GM19452 (cell line): ENCODE data around the gene EHD1.

Experiments used
- ATAC-seq: cut with Tn5 transposase; IDR thresholded peaks from one replicate; pipeline ENCODE4 v1.9.1; 2021; ENCODE audit not compliant: unreplicated experiment

Gene EHD1

DNA sequence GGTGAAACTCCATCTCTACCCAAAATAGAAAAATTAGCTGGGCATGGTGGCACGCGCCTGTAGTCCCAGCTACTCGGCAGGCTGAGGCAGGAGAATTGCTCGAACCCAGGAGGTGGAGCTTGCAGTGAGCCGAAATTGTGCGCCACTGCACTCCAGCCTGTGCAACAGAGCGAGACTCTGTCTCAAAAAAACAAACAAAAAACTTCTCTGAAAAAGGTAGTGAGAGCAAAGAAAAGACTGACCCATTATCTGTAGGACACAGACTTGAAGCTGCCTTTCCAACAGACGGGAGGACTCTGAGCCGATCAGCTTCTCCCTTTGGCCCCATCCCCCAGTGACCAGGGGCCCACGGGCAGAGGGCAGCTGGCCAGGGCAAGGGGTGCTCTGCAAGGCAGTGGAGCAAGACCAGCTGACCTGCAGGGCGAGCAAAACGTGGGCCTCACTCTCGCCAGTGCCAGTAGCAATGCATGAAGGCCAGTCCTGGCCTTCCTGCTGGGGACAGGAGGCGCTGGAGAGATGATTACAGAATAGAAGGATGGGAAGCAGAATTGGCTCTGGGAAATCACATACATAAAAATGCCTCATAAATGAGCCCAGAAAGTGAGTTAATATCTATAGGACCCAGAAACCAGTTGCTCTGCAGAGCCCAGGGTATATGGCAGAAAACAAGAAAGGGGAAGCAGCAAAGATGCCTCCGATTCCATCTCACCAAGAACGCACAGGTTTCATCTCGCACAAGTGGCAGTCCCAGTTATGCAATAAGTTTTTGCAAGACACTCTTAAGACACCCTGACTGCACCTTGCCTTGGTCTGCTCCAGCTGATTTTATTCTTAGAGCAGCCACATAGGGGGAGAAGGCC is 2.8 kb downstream of the EHD1 start:
- no peak for ATAC-seq

DNA sequence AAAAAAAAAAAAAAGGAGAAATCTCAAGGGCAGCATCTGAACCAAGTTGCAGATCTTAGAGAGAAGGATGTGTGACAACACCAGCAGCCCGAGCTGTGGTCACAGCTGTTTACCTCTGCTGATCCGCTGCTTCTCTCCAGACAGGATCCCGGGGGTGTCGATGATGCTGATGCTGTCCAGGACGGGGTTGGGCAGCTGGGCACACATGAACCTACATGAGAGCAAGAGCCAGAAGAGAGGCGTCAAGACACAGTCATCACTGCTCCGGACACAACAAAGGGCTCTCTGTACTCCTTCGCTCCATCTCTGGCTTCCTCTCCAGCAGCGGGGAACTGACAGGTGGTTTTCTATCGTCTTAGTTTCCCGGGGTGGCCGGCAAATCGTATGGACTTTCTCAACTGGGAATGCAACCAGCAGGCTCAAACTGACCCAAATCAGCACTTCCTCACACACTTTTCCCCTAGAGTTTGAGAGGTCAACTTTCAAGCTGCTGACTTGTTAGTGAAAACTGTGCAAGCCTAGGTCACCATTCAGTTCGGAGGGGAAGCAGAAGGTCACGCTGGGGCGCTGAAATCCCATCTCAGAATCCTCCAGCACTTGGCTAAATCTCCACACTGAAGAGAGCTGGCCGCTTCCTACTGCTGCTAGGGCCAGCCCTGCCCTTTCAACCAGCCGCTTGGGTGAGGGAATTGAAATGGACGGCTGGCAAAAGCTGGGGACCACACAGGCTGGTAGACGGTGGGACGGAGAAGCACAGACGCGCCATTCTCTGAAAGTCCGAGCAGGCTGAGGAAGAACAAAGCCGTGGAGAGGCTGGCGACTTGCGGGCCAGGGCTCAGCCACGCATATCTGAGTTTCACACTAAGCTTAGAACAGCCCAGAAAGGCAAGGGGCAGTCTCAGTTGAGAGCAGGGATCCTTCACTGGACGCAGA is 3.8 kb downstream of the EHD1 start:
- no peak for ATAC-seq

DNA sequence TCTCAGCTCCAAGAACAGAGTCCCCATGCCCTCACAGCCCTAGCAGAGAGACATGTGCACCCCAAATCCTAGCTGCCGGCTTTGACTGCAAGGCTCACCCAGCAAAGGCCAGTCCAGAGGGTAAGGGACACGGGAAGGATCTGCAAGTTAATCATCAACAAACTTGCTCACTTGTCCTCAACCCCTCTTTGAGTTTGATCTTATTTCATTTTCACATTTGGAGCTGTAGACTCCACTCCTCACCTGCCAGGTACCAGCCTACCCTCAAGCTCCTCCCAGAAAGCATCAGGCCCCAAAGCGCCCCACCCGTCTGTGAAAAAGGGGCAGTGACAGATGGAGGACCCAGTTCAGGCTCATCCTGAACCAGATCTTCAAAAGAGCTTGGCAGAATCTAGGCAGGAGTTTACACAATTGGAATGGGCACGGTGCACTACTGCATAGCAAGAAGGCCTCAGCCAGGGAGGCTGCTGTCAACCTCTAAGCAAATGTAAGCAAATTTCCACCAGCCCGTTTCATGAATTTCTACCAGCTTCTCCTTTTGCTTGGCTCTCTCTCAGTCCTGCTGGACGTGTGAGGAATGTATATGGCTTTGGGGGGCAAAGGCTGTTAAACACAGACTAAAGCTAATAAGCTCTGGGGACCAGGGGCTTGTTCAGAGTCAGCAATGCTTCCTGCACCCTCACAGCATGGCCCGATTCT is 5.5 kb downstream of the EHD1 start:
- no peak for ATAC-seq

DNA sequence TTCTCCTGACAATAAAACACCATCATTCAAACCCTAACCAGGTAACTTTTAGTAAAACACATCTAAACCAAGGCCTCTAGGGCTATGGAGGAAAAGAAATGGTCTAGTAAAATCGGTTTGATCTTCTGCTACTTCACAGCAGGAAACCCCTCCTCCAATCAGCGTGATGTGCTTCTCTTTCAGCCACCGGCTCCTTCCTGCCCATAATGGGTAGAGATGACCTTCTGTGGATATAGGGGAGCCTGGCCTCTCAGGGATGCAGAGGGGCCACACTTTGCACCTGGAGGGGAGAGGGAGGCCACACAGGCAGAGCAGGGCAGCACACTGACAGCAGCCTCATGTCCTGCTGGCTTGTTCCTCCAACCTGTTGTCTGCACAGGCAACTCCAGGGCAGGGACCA is 6.9 kb downstream of the EHD1 start:
- ATAC-seq: no peak

DNA sequence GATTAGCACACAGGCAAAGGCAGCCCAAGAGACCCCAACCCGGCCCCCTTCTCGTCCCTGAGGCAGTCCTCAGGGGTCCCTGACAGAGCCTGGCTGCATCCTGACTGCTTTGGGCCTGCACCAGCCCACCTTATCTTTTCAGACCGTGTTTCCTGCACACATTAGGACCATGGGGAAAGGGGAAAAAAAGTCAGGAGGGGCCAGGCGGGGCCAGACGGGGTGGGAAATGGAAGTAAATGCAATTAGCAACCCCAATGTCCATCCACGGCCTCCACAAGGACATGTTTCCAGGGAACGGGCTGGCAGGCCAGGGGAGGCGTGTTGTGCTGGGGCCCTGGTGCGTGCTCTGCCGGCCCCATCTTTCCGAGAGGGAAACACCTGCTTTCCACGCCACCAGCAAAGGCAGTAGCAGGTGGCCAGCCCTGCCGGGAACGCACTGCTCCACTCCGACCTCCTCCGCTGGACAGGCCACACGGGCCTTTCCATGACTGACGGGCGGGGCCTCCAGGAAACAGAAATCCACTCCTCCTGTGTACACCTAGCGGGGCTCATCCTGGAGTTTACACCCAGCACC is 7.4 kb downstream of the EHD1 start:
- no peak for ATAC-seq

GRCh38 chr11:64870176-64870892 is 8.1 kb downstream of the EHD1 start:
- no peak for ATAC-seq

DNA sequence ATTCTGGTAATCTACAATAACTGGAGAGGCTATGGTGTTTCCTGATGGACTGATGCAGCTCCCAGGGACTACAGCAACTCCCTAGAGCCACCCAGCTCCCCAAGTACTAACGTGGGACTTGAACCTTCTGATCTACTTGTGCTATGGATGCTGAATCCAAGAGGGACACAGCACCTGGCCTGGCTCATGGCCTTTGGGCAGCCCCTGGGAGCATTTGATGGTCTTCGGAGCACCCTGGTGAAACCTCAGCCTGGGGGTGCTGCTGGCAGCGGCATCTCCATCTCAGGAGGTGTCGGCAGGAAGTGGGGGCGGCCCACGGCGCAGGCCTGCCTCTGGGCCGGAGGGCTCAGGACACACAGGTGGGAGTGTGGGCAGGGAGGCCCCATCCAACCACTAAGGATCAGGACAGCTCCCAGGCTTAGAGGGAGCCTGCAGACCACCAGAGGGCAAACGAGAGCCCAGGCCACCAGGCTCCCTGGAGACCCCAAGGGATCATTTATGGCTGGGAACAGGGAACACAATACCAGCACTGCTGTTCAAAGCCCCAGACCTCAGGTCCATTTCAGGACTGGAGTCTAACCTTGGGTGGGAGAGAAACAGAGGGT is 8.7 kb downstream of the EHD1 start:
- no peak for ATAC-seq

GRCh38 chr11:64868904-64869570 is 9.4 kb downstream of the EHD1 start:
- ATAC-seq: no peak

DNA sequence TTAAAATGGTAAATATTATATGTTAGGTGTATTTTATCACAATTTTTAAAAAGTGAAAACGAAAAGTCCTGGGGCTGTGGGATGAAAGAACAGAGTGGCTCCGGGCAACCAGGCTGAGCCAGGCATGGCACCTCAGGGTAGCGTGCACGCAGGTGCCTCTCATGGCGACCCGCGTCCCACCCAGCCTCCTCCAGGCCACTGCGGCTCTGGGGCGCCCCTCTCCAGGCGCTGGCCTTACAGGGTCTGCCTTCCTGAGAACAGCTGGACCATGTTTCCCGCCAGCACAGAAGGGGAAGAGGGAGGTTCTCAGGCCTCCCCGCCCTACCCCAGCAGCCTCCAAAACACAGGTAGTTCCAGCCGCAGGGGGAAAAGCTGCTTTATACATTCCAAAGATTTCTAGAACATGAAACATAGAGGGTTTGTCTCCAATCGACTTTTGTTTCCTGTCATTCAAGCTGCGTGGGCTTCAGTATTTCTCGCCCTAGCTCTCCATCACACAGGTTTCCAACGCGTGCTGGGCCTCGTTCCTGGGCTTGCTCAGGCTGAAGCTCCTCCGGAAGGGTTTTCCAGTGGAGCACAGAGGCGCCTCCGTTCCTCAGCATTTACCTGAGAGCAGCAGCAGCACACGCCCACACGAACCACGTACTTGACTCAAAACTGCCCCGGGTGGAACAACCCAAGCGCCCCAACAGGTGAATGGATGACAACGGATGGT is 10.5 kb downstream of the EHD1 start:
- no peak for ATAC-seq

- no peak for ATAC-seq
Observed at GRCh38 chr11:64866173-64866491, 12.3 kb downstream of the EHD1 start.

- ATAC-seq: no peak
Observed at GRCh38 chr11:64865286-64866172, 12.9 kb downstream of the EHD1 start.

DNA sequence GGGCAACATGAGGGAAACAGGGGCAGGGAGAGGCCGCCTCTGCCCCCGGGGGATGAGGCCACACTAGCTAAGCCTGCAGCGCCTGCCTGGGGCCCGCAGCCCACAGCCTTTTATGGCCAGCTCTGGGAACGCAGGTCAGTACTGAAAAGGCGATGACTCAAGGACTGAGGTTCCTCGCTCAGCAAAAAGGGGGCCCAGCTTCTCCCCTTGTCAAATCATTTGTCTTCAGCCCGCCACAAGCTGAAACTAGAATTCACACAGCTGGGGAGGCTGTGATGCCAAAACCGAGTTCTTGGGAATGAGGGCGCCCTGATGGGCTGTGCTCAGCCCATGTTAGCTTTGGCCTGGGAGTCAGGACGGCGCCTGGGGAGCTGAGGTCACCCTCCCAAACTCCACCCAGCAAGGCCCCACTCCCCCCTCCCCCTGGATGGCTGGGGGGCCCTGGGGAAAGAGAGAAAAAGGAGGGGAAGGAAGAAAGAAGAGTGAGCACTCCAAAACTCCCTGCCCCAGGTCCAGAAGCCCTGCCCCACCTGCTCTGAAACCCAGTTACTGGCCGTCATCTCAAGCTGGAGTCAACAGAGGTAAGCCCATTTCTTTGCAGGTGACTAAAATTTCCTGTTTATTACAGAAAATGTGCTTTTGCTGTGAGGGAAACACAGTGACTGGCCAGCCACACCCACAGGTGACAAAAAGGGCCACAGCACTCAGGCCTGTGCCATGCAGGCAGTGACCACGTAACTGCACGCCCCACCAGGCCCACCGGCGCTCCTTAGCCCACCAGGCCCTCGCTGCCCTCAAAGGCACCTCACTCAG is 13.7 kb downstream of the EHD1 start:
- no peak for ATAC-seq

DNA sequence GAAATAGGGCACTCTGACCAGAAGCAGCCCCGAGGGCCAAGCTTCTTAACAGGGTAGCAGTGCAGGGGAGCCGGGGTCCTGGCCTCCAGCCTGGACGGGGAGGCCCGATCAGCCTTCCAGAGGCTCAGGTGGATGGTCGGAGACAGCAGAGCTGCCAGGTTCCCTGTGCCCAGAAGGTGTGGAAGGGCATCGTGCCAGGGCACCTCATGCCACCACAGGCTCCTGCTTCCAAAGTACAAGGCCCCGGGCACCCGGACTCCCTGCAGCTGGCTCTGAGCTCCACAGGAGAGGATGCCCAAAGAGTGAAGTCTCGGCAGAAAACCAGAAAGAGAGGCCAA is 14.3 kb downstream of the EHD1 start:
- no peak for ATAC-seq

DNA sequence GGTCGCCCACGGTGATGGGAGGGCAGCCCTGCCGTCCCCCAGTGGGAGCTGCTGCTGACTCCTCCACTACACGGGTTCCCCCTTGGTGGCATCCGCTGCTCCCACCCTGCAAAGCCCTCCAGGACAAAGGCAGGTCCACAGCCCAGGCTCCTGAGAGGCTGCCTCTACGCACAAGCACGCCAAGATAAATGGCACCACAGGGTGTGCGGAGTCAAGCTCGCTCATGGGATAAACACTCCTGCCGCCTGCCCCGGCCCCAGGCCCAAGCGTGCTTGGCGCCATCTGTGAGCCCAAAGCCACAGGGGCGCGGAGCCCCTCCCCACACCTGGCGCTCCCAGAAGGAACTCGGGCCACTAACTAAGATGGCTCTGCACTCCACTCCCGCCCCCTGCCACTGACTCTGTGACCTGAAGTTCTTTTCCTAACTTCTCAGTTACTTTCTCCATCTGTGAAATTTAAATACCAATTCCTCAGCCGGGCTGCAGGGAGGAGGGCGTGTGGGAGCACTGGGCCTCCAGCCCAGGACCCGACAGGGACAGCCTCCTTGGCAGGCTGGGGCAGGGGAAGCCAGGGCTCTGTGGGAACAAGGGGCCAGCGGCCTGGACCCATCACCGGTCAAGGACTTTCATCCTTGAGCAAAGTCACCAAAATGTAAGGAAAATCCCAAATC is 14.9 kb downstream of the EHD1 start:
- no peak for ATAC-seq

DNA sequence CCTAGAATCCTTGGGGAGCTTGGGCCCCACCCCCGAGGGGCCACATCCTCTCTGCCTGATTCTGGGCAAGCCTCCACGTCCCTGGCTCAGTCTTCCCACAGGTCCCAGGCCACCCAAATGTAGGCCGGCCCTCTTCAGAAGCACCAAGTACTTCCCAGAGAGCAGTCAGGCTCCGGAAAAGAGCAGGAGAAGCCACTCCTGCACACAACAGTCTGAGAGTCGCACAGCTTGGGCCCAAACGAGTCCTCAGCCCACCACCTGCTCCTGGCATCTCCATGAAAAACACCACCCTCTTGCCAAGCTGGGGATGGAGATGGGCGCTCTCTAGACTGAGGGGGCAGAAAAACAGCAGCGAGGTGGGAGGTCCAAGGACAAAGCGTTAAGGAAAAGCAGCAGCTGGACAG is 15.4 kb downstream of the EHD1 start:
- ATAC-seq: no peak

GRCh38 chr11:64861227-64861975 is 17.0 kb downstream of the EHD1 start:
- ATAC-seq: no peak
